GM18526 (cell line): Measurements from ENCODE around the gene HSP90B1.

Source experiments
- POLR2A ChIP-seq: IDR thresholded peaks from 3 replicates; pipeline ENCODE4 v1.6.1; 2011; ENCODE audit not compliant: insufficient read length; ENCODE audit errors: extremely low read depth

HSP90B1 gene

GRCh38 chr12:103994235-103994634 is 64.0 kb downstream of the HSP90B1 start:
- TF ChIP-seq POLR2A: no peak

- TF ChIP-seq POLR2A: no peak
Measured at GRCh38 chr12:103996595-103996994, 66.4 kb downstream of the HSP90B1 start.

GRCh38 chr12:103997286-103997900 is 67.2 kb downstream of the HSP90B1 start:
- TF ChIP-seq POLR2A: no peak
